Spleen (tissue), 7 donors: ENCODE measurements around the gene IRGQ.

Experiments
- CTCF ChIP-seq, 11 experiments: fragments of 200-600 bp in 7 of 11; fragments of 450-650 bp in 4 of 11; sonication (generic) in 4 of 11; IDR thresholded peaks in 8 of 11; conservative IDR thresholded peaks in 3 of 11; 1 replicate in 7 of 11; 2 replicates in 4 of 11; pipeline versions ENCODE4 v1.4.0 to v1.8.0; 2016 to 2021; ENCODE audit warnings: antibody characterized with exemption in 11 of 11, inconsistent platforms in 4 of 11, mild to moderate bottlenecking in 1 of 11
- POLR2A ChIP-seq, 3 donors: fragments of 450-650 bp; IDR thresholded peaks; one replicate each; pipeline ENCODE4 v1.5.1; 2017; ENCODE audit warnings: antibody characterized with exemption in 3 of 3, mild to moderate bottlenecking in 1 of 3
- POLR2AphosphoS5 ChIP-seq, 3 donors: sonication (generic); formaldehyde crosslinking; IDR thresholded peaks; one replicate each; pipeline ENCODE4 v1.5.1; 2017; ENCODE audit warnings: antibody characterized with exemption in 3 of 3
- donor health status: DM: no; HTN: no; CAD: no; lungs with moderate emphysema.
- donor health status: DM: no; HTN: no; CAD: no.
- donor health status: DM: no; HTN: no; CAD: no.

GRCh38 chr19:43586346-43586745 is 9.6 kb downstream of the IRGQ start:
- TF ChIP-seq CTCF (IDR thresholded peaks at IDR 0.05 in 8 of 11, conservative IDR thresholded peaks at IDR 0.05 in 3 of 11) (no peak), POLR2A (IDR thresholded peaks at IDR 0.05) (no peak), POLR2AphosphoS5 (IDR thresholded peaks at IDR 0.05) (no peak)
